ENCODE data around the gene USP47.
"Not testable (repeated sequence)": the region's sequence is repeated elsewhere in the genome, so short reads cannot be mapped to it uniquely, and the experiment has no call there.

USP47 gene

GRCh38 chr11:11827272-11827671, 14.5 kb upstream of the USP47 start:
- no peak for FAIRE-seq
- DNase-seq (ENCODE audit: insufficient read length, low spot score): no peak

GRCh38 chr11:11831406-11831805, 10.4 kb upstream of the USP47 start:
- not testable (repeated sequence) for DNase-seq (ENCODE audit: insufficient read length, low spot score); FAIRE-seq

More at GRCh38 chr11:11827272-11827671, 14.5 kb upstream of the USP47 start:
- no peak for TF ChIP-seq CTCF (IDR thresholded peaks at IDR 0.05; ENCODE audit: insufficient read depth, missing control alignments)

GRCh38 chr11:11836676-11837231, 5.0 kb upstream of the USP47 start:
- no peak for FAIRE-seq
- TF ChIP-seq CTCF (IDR thresholded peaks at IDR 0.05; ENCODE audit: insufficient read depth, missing control alignments): no peak
- no peak for DNase-seq (ENCODE audit: insufficient read length, low spot score)

GRCh38 chr11:11839718-11840117, 2.1 kb upstream of the USP47 start:
- FAIRE-seq (no peak), DNase-seq (ENCODE audit: insufficient read length, low spot score) (no peak)
- TF ChIP-seq CTCF (IDR thresholded peaks at IDR 0.05; ENCODE audit: insufficient read depth, missing control alignments): no peak

GRCh38 chr11:11841116-11841722, 553 bp upstream of the USP47 start:
- TF ChIP-seq CTCF (IDR thresholded peaks at IDR 0.05; ENCODE audit: insufficient read depth, missing control alignments): no peak
- DNase-seq (ENCODE audit: insufficient read length, low spot score) (peak; percentile 20), FAIRE-seq (no peak)

- FAIRE-seq (no peak), DNase-seq (ENCODE audit: insufficient read length, low spot score) (no peak)
- TF ChIP-seq CTCF (IDR thresholded peaks at IDR 0.05; ENCODE audit: insufficient read depth, missing control alignments): no peak
These were observed 743 bp downstream of the USP47 start for GRCh38 chr11:11842421-11843008.

- FAIRE-seq (no peak), DNase-seq (ENCODE audit: insufficient read length, low spot score) (no peak)
- TF ChIP-seq CTCF (IDR thresholded peaks at IDR 0.05; ENCODE audit: insufficient read depth, missing control alignments): no peak
These were observed 1.4 kb downstream of the USP47 start for GRCh38 chr11:11843211-11843621.

Data from D721Med (cell line).